ENCODE data around the gene CA10. TPM values are rescaled to one million over a fixed set of nuclear protein-coding genes. Genes with fewer than 3 reads are reported as not detected.

The CA10 gene
- total RNA-seq, 1 experiment from 2014 or later = not detected

GRCh38 chr17:52128721-52129120 is 29.8 kb downstream of the CA10 start:
- no peaks in the 10 kb centered on the region for H3K9me2 ChIP-seq (ENCODE audit: insufficient read depth)
- H3K9me3 ChIP-seq (ENCODE audit: insufficient read depth, low read depth) = no peaks in the 10 kb centered on the region
- H3K36me3 ChIP-seq (ENCODE audit: low read depth) = no peaks in the 10 kb centered on the region
- no peak overlapping the region for H3K4me2 ChIP-seq
- no peaks in the 10 kb centered on the region for H4K20me1 ChIP-seq (ENCODE audit: insufficient read depth)
- H3K79me2 ChIP-seq (ENCODE audit: low read depth) = no peaks in the 10 kb centered on the region
- BruUV-seq (replicated peaks) = no TSS peak
- ChIA-PET POLR2A (ENCODE audit: unreplicated experiment) (no interaction called here), CTCF (no interaction called here)
- no peak overlapping the region for H2AFZ ChIP-seq
- H3F3A ChIP-seq (ENCODE audit: insufficient read depth, low read depth) = no peaks in the 10 kb centered on the region
- no peaks in the 10 kb centered on the region for H3K27me3 ChIP-seq (ENCODE audit: insufficient read depth, low read depth)
- intact Hi-C loops (cut with micrococcal nuclease; ENCODE audit: unreplicated experiment) = no loop called here
- H3K27ac ChIP-seq = no peak overlapping the region
- H3K4me1 ChIP-seq (replicated peaks; ENCODE audit: insufficient read depth) = no peaks in the 10 kb centered on the region
- TF ChIP-seq EZH2 (IDR thresholded peaks at IDR 0.05; ENCODE audit: low read depth) (no peak), CTCF (conservative IDR thresholded peaks at IDR 0.05) (no peak)
- no peak for DNase-seq
- H3K4me3 ChIP-seq = no peak overlapping the region

GRCh38 chr17:52124993-52125392 is 33.5 kb downstream of the CA10 start:
- no TSS peak for BruUV-seq (replicated peaks)
- POLR2A ChIA-PET (ENCODE audit: unreplicated experiment) = no interaction called here
- CTCF ChIA-PET = no interaction called here

GRCh38 chr17:52124561-52124960 is 34.0 kb downstream of the CA10 start:
- Histone ChIP-seq H3K79me2 (ENCODE audit: low read depth) (no peaks in the 10 kb centered on the region), H3K9me2 (ENCODE audit: insufficient read depth) (no peaks in the 10 kb centered on the region), H3K36me3 (ENCODE audit: low read depth) (no peaks in the 10 kb centered on the region), H3K27ac (no peak overlapping the region), H4K20me1 (ENCODE audit: insufficient read depth) (no peaks in the 10 kb centered on the region), H3K27me3 (ENCODE audit: insufficient read depth, low read depth) (no peaks in the 10 kb centered on the region), H2AFZ (no peak overlapping the region), H3F3A (ENCODE audit: insufficient read depth, low read depth) (no peaks in the 10 kb centered on the region), H3K4me1 (replicated peaks; ENCODE audit: insufficient read depth) (no peaks in the 10 kb centered on the region), H3K4me3 (no peak overlapping the region), H3K4me2 (no peak overlapping the region), H3K9me3 (ENCODE audit: insufficient read depth, low read depth) (no peaks in the 10 kb centered on the region)
- ChIA-PET POLR2A (ENCODE audit: unreplicated experiment) (no interaction called here), CTCF (no interaction called here)
- TF ChIP-seq EZH2 (IDR thresholded peaks at IDR 0.05; ENCODE audit: low read depth) = no peak
- no peak for TF ChIP-seq CTCF (conservative IDR thresholded peaks at IDR 0.05)
- intact Hi-C loops (cut with micrococcal nuclease; ENCODE audit: unreplicated experiment) = no loop called here
- no peak for DNase-seq
- no TSS peak for BruUV-seq (replicated peaks)

More at GRCh38 chr17:52124993-52125392, 33.5 kb downstream of the CA10 start:
- no peak overlapping the region for H3K27ac ChIP-seq
- no peaks in the 10 kb centered on the region for H3K9me3 ChIP-seq (ENCODE audit: insufficient read depth, low read depth)
- no peak overlapping the region for H2AFZ ChIP-seq
- no peaks in the 10 kb centered on the region for H3F3A ChIP-seq (ENCODE audit: insufficient read depth, low read depth)
- no peak overlapping the region for H3K4me3 ChIP-seq
- intact Hi-C loops (cut with micrococcal nuclease; ENCODE audit: unreplicated experiment) = no loop called here
- no peaks in the 10 kb centered on the region for H3K4me1 ChIP-seq (replicated peaks; ENCODE audit: insufficient read depth)
- H3K27me3 ChIP-seq (ENCODE audit: insufficient read depth, low read depth) = no peaks in the 10 kb centered on the region
- H4K20me1 ChIP-seq (ENCODE audit: insufficient read depth) = no peaks in the 10 kb centered on the region
- no peak for DNase-seq
- H3K36me3 ChIP-seq (ENCODE audit: low read depth) = no peaks in the 10 kb centered on the region
- no peak overlapping the region for H3K4me2 ChIP-seq
- H3K9me2 ChIP-seq (ENCODE audit: insufficient read depth) = no peaks in the 10 kb centered on the region
- H3K79me2 ChIP-seq (ENCODE audit: low read depth) = no peaks in the 10 kb centered on the region
- TF ChIP-seq CTCF (conservative IDR thresholded peaks at IDR 0.05) = no peak
- no peak for TF ChIP-seq EZH2 (IDR thresholded peaks at IDR 0.05; ENCODE audit: low read depth)

Data from PC-9 (cell line).